ENCODE results near the gene URB1. TPM values are rescaled to one million over a fixed set of nuclear protein-coding genes. Genes with fewer than 3 reads are reported as not detected.
"Not testable (repeated sequence)": the region's sequence is repeated elsewhere in the genome, so short reads cannot be mapped to it uniquely, and the experiment has no call there.

Gene URB1
- total RNA-seq, 1 donor from 2014 or later, result 23.1 TPM

DNA sequence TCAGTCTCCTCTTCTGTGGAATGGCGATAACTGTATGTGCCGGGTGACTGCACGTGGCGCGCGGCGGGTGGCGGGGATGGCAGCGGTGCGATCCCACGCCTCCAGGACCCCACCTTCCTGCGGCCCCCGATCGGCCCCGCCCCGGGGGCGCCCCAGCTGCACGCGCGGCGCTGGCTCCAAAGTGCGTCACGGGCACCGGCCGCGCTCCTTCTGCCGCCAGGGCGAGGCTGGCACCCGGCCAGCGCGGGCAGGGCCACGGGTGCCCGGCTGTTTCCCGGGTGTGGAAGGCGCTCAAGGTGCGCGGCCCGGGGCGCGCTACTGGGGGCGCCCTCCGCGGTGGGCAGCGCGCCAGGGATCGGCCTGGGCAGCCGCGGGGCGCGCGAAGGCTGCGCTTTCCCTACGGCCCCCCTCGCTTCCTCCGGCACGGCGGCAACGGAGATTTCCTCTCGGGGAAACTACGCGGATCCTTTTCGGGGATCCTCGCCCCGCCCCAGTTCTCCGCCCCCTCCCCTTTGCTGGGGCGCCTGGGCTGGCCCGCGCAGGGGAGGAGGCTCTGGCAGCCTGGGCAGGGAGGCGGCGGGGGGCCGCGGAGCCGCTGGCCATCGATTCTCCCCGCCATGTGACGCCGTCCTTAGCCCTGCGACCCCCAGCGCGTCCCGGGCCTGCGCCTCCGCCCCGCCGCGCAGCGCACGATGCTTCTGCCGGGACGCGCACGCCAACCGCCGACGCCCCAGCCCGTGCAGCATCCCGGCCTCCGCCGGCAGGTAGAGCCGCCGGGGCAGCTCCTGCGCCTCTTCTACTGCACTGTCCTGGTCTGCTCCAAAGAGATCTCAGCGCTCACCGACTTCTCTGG is 19.6 kb upstream of the URB1 start, which contains the start of gene EVA1C:
EVA1C (plus strand) TSS at position 545 of the 853 bp plus-strand sequence; CDS start at position 693, 148 bp downstream.
- no peak for DNase-seq (ENCODE audit: low read depth)

DNA sequence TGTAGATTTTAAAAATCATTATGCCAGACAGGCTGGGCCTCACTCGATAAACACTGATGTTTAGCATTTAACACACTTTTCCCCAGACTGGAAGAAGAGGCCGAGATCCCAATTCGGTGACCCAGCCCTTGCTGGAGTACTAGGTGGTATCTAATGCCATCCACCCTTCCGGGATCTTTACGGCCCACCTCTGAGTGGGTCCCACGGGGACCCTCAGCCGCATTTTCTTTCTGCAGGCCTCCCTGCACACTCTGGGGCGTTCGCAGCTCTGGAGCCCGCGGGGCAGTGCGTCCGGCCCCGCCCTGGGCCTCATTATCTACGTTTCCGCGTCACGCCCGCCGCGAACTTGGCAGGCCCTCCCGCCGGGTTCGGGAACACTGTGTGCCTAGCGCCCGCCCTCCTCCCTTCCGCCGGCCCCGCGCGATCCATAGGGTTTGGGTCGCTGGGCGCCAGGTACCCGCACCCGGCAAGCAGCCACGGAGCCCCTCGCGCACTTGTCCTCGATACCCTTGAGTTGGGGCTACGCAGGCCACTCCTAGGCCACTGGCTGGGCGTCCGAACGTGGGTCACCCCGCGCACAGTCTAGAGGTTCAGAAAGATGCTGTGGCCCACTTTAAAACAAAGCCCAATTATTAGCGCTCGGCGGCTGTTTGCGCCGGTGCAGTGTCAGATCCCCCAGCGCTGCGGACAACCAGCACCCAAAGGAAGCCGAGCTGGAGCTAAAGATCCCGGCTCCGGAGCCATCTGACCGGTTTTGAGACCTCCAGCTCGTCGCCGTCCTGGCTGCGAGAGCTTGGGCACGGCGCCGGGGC is 18.7 kb upstream of the URB1 start:
- no peak for DNase-seq (ENCODE audit: low read depth)

DNA sequence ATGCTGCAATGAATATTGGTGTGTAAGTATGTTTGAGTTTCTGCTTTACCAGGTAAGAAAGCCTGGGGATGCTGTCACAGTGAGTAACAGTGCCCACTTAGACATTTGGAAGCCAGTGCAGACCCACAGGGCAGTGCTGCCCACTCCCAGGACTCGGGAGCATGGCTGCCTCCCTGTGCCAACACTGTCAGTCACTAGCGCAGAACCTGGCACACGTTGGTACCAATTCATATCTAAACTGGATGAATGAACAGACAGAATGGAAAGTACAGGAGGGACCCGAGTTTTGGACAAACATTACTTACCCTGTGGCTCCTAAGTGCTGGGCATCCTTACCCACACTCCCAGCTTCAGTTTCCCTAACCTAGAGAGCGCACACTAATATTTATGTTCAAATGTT is 18.1 kb upstream of the URB1 start:
- DNase-seq (ENCODE audit: low read depth), result no peak

DNA sequence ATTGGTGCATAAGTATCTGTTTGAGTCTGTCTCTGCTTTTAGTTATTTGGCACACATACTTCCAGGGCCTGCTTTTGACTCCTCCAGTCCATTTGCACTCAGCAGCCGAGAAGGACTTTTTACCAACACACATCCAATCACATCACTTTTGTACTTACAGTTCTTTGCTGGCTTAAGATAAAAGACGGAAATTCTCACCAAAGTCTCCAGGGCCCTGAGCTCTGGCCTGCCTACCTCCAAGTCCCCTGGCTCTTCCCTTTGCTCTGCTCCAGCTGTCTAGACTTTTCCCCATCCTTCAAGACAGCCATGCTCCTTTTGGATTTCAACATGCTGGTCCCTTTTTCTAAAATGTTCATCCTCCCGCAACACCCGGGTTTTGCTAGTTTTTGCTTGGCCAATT is 17.5 kb upstream of the URB1 start:
- DNase-seq (ENCODE audit: low read depth), result no peak

DNA sequence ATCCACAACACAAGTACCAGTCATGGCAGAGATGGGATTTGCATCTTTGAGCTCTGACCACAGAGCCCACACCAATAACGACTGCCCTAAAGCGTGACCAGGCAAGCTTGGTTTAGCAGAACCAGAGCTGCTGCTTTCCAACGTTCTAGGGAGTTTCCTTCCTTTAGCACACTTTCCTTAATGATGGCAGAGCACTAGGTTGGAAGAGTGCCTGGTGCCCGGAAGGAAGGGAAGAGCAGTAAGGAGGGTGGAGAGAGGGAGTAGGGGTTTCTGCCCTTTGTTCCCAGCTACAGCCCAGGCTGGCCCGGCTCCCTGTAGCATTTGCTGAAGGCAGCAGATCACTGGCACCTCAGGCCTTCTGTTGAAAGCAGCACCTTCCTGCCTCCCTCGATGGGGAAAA is 13.6 kb upstream of the URB1 start:
- no peak for DNase-seq (ENCODE audit: low read depth)

DNA sequence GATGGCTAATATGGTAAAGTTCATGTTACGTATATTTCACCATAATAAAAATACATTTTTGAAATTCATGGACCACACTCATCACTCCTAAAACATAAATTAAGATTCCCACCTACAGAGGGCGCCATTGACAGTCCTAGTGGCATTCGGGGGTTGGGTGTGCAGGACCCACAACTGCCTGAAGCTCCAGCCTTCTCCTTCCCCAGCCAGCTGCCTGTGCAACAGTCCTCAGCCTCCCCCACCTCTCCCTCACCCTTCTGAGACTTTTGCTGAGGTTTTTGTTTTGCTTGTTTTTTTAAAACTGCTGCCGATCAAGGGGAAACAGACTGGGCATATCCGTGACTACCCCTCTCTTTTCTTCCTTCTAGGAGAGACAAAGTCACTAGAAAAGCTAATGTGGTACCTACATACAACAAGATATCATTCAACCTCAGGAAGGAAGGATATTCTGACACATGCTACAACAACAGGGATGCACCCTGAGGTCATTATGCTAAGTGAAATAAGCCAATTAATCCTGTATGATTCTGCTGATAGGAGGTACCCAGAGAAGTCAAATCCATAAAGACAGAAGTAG is 10.5 kb upstream of the URB1 start:
- DNase-seq (ENCODE audit: low read depth), result peak; percentile 33

DNA sequence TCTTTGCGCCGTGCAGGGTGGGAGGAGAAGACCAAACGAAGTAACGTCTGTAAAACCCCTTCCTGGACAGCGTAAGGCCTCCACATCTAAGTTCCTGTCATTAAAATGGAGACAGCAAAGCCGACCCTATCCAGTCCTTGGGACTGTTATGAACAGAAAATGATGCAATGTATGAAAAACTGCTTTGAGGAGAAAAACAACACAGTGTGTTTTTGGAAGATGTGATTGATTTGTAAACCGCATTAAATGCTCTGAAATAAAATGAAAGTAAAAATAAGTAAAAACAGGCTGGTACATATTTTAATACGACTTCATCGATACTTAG is 827 bp upstream of the URB1 start:
- no peak for DNase-seq (ENCODE audit: low read depth)

DNA sequence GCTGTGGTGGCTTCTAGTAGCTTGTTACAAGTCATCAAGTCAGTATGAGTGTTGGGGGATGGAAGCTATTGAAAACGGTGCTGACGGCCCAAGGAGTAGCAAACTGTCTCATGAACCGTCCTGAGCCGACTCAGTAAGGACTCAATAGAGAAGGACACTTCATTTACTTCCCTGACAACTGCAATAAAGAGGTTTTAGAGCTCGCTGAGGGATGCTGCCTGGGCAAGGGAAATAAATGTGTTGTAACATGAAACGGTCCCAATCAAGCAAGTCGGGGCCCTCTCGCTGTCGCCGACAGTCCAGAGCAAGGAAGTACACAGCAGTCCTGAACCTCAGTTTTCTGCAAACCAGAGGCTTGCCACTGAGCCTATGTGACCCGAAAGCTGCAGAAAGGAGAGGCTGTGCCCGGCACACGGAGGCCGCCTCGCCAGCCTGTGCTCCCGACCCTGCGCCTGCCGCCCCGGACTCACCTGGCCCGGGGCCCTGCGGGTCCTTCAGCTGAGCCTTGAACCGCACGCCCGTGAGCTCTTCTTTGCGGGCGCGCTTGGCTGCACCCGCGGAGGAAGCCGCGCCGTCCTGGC is 423 bp downstream of the URB1 start:
- no peak for DNase-seq (ENCODE audit: low read depth)

DNA sequence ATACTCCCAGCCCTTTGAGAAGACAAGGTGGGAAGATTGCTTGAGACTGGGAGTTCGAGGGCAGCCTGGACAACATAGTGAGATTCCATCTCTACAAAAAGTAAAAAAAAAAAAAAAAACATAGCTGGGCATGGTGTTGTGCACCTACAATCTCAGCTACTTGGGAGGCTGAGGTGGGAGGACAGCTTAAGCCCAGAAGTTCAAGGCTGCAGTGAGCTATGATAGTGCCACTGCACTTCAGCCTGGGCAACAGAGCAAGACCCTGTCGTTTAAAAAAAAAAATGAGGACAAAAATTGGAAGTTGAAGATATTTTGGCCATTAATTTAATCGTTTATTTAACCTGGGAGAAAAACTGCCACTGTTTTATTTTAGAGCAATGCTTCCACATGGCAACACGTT is 1.1 kb downstream of the URB1 start:
- DNase-seq (ENCODE audit: low read depth), result no peak

DNA sequence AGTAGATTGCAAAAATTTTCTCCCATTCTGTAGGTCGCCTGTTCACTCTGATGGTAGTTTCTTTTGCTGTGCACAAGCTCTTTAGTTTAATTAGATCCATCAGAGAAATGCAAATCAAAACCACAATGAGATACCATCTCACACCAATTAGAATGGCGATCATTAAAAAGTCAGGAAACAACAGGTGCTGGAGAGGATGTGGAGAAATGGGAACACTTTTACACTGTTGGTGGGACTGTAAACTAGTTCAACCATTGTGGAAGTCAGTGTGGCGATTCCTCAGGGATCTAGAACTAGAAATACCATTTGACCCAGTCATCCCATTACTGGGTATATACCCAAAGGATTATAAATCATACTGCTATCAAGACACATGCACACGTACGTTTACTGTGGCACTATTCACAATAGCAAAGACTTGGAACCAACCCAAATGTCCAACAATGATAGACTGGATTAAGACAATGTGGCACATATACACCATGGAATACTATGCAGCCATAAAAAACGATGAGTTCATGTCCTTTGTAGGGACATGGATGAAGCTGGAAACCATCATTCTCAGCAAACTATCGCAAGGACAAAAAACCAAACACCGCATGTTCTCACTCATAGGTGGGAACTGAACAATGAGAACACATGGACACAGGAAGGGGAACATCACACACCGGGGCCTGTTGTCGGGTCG is 2.1 kb downstream of the URB1 start:
- not testable (repeated sequence) for DNase-seq (ENCODE audit: low read depth)

DNA sequence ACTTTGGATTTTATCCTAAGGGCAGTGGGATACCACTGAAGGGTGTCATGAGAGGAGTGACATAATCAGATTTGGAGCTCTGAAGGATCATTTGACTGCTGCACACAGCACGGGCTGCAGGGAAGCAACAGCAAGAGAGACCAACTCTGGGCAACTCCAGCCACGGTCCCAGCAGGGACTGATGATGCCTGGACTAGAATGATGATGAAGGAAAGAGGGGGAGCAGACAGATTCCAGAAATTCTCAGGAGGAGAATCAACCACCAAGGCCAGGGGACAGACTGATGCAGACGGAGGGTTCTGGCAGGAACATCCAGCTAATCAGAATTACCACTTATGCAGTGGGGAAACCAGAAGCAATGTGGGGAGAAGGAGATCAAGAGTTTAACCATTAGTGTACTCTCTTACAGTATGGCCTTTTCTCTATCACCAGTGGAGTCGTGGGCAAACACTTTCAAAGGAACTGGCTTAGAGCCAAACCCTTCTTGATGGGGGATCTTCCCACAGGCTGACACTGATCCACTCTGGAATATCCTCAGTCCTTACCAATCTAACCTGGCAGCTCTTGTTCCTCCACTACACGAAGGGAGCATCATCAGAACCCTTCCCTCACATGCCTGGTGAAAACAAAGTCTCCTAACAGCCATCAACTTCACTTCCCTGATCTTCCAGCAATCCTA is 3.3 kb downstream of the URB1 start:
- DNase-seq (ENCODE audit: low read depth), result no peak

DNA sequence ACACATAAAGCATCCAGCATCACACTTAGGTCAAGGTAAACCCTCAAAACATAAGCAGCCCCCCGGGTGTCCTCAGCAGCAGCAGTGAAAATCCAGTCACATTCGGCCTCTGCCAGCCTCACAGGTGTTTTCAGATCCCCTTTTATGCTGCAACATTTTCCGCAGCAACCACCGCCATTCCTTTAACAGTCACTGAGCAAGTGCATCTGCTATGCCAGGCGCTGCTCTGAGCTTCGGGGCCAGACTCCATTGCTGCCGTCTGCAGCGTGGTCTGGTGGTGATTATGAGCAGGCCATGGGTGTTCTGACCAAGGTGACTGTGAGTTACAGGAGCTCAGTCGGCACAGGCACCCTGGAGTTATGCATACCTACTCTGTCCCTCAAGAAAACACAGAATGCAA is 4.5 kb downstream of the URB1 start:
- no peak for DNase-seq (ENCODE audit: low read depth)

DNA sequence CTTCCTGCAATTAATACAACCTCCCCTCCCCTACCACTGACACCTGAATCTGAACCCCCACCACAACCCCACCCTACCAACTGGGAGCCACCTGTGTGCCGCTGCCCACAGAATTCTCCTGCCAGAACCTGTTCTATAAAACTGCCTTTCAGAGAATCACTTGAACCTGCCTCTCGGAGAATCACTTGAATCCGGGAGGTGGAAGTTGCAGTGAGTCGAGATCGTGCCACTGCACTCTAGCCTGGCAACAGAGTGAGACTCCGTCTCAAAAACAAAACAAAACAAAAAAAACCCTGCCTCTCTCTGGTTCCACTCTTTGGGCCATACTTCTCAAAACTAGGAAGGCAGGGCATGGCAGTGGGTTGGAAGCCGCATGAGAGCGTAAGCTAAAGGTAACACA is 5.7 kb downstream of the URB1 start:
- DNase-seq (ENCODE audit: low read depth), result no peak

DNA sequence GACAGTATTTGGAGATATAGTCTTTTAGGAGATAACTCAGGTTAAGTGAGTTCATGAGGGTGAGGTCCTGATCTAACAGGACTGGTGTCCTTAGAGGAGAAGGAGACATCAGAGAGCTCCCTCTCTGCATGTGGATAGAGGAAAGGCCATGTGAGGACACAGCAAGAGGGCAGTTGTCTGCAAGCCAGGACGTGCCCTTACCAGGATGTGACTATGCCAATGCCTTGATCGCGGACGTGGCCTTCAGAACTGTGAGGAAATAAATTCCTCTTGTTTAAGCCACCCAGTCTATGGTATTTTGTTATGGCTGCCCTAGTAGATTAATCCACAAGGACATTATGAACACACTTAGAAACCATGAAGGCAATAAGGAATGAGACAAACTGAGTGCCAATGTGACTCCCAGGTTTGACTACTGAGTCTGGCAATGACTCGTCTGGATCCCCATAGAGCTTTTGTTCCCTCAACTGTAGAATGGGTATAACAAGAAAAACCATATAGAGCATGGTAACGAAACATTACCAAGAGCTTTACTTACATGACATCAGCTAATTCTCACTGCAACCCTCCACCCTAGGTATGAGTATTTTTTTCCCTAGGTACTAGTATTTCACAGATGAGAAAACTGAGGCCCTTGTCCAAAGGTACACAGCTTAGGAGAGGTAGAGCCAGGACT is 6.5 kb downstream of the URB1 start:
- peak; percentile 35 for DNase-seq (ENCODE audit: low read depth)

DNA sequence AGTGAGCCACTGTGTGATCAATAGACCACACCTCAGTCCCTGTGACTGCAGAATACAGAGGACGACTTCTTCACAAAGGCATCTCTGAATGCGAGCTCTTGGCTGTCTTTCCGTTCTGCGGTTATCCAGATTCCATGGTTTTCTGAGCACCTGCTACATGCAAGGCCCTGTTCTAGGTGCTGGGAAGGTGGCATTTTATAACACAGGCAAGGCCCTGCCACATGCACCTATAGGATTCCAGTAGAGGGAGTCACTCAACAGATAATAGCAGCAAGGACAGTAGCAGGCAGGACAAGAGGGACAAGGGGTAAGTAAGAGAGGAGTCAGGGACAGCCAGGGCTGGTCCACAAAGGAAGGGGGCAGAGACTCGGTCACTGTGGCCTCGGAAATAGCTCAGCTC is 9.0 kb downstream of the URB1 start:
- no peak for DNase-seq (ENCODE audit: low read depth)

DNA sequence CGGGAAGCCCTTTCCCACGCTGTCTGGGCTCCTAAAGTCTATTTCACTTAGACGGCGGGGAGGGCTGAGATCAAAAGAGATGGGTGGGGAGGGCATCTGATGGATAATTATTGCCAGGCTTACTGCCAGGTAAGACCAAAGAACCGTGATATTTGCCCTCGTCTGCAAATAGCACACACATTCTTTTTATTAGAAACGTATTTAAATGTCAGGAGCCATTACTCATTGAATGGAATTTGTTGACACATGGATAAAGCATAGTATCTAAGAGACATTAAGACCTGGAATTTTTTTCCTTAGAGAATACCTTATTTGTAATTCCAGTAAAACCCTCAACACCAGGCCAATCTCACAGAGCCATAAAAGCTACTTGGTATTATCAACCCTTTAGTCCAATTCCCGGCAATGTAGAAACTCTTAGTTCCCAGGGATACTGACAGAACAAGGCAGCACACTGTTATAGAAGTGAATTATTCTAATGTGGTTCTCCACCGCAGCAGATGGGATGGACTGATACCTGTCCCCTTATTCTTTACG is 10.6 kb downstream of the URB1 start:
- DNase-seq (ENCODE audit: low read depth), result peak; percentile 72

DNA sequence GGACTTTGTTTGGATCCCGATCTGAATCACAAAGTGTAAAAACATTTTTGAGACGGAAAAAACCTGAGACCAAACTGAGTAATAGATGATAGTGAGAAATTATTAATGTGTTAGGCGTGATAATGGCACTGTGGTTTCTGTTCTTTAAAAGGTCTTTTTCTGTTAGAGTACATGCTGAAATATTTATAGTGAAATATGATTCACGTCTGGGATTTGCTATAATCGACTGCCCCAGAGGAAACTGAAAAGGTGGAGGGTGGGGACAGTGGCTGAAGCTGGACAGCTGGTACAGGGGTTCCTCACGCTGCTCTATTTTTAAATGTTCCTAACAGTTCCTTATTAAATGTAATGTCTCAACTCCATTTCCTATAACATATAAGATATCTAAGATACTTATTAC is 11.2 kb downstream of the URB1 start:
- DNase-seq (ENCODE audit: low read depth), result no peak

DNA sequence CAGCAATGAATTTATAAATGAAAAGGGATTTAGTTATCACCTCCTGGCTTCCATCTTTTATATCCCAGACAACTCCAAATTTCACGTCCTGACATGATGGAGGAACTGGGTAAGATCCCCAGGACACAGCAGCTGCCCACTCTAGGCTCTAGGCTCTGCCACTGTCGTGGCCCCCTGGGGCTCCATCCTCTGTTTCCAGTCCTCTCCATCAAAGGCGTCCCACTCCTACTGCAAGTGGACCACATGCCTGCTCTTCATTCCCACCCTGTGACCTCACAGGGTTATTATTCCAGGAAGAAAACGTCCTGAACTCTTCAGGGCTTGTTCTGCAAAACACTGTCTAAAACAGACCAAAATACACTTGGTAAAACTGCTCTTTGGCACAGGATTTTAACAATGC is 11.9 kb downstream of the URB1 start:
- DNase-seq (ENCODE audit: low read depth), result no peak

DNA sequence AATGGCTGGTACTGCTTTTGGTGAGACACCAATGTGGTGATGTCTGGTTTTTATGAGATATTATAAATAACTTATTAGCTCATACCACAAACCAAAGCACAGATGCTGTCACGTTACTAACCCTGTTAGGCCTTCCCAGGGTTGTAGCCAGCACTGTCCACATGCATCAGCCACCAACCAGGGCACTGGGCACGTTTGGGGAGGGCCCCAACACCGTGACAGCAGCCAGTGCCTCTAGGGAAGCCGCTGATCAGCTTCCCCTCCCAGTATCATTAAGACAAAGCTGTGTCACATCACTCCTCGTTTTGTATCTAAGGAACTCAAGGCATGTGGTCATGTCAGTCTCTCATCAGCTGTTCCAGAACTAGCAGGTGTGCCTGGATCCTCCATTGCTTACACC is 13.9 kb downstream of the URB1 start:
- DNase-seq (ENCODE audit: low read depth), result no peak

DNA sequence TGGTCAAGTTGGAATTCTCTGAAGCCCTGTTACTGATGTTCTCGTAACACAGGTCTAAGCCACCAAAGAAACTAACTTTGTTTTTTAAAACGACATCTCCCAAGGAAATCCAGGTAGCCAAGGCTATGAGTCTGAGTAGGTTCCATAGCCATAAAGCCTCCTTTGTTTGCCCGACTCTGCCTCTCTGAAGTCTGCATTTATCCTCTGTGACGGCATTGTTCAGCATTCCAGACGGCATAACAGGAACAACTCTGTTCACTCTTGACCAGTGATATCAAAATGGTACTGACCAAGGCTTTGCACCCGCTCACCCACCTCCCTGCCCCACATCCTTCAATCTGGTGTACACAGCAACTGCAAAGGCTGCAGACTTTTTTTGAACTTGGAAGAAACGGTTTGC is 14.8 kb downstream of the URB1 start:
- DNase-seq (ENCODE audit: low read depth), result no peak

All from renal cortical epithelial cell (primary cell).